Brain microvascular endothelial cell (primary cell): Measurements from ENCODE around the gene TRIM4.

Experiments used
- DNase-seq: peaks from one replicate; pipeline ENCODE4 v3.0.0-alpha.2; 2020
- H3K27ac ChIP-seq: fragments of 250-450 bp; sonication (Bioruptor Pico); 2 replicates; pipeline ENCODE4 v1.5.1; 2020; ENCODE audit warnings: mild to moderate bottlenecking, moderate library complexity
- H3K27me3 ChIP-seq: fragments of 250-450 bp; sonication (Bioruptor Pico); replicated peaks from 2 replicates; pipeline ENCODE4 v1.5.1; 2020; ENCODE audit warnings: mild to moderate bottlenecking
- H3K36me3 ChIP-seq: fragments of 250-450 bp; sonication (Bioruptor Pico); replicated peaks from 2 replicates; pipeline ENCODE4 v1.5.1; 2020; ENCODE audit warnings: mild to moderate bottlenecking
- H3K4me3 ChIP-seq: 2 replicates; pipeline ENCODE4 v1.5.1; 2011; ENCODE audit warnings: low read depth, mild to moderate bottlenecking, control low read depth, low read length, moderate library complexity
- in situ Hi-C: cut with HindIII; loops from 2 replicates; pipeline ENCODE4 v1.10.0; 2017; ENCODE audit warnings: low sequenced_read_pairs, low pct_ligation_motif_present
- TF ChIP-seq, protein P1 (sequence below): IDR thresholded peaks from 2 replicates; pipeline ENCODE4 v1.5.1; 2011; ENCODE audit warnings: low read depth, mild to moderate bottlenecking, moderate library complexity, low read length, control low read depth, inconsistent platforms; ENCODE audit errors: missing control alignments

Gene TRIM4

DNA sequence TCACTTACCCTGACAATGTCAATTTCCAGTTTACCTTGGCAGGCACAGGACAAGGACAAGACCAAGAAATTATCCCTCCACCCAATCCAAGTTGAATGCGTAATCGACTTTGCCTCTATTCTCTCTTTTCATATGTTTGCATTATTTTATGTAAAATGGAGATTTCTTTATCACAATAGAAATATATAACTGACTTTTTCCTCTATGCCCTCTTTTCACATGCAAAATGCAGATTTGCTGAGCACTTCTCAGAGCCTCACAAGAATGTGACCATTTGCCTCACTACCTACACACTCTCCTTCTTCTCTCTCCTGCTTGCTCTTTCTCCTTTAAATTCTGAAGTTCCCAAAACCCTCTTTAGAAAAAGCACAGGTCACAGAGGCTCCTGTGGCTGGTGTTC lies 76.4 kb downstream of the TRIM4 start:
- Histone ChIP-seq H3K36me3 (no peaks in the 10 kb centered on the region), H3K4me3 (no peak overlapping the region), H3K27ac (no peak overlapping the region), H3K27me3 (peaks cover 4% of the 10 kb centered on the region)
- DNase-seq: no peak
- in situ Hi-C loops: no loop called here
- TF ChIP-seq, protein P1, sequence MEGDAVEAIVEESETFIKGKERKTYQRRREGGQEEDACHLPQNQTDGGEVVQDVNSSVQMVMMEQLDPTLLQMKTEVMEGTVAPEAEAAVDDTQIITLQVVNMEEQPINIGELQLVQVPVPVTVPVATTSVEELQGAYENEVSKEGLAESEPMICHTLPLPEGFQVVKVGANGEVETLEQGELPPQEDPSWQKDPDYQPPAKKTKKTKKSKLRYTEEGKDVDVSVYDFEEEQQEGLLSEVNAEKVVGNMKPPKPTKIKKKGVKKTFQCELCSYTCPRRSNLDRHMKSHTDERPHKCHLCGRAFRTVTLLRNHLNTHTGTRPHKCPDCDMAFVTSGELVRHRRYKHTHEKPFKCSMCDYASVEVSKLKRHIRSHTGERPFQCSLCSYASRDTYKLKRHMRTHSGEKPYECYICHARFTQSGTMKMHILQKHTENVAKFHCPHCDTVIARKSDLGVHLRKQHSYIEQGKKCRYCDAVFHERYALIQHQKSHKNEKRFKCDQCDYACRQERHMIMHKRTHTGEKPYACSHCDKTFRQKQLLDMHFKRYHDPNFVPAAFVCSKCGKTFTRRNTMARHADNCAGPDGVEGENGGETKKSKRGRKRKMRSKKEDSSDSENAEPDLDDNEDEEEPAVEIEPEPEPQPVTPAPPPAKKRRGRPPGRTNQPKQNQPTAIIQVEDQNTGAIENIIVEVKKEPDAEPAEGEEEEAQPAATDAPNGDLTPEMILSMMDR: no peak
